MM.1S (cell line): ENCODE data around the gene KRT37.

Experiments used
- DNase-seq: peaks from one replicate; pipeline ENCODE4 v3.0.0-alpha.2; 2015
- H2AFZ ChIP-seq: fragments of 300-600 bp; sonication (generic); 2 replicates; pipeline ENCODE4 v1.6.0; 2016; ENCODE audit warnings: antibody characterized with exemption, low read length
- H3F3A ChIP-seq: fragments of 300-600 bp; sonication (generic); 2 replicates; pipeline ENCODE4 v1.6.1; 2016; ENCODE audit warnings: mild to moderate bottlenecking, antibody characterized with exemption, low read length, moderate library complexity, mixed read lengths; ENCODE audit not compliant: insufficient read depth
- H3K27ac ChIP-seq: fragments of 300-600 bp; sonication (generic); 2 replicates; pipeline ENCODE4 v1.5.1; 2016; ENCODE audit warnings: mild to moderate bottlenecking, low read length
- H3K27me3 ChIP-seq: fragments of 300-600 bp; sonication (generic); replicated peaks from 2 replicates; pipeline ENCODE4 v1.6.0; 2016; ENCODE audit warnings: low read length; ENCODE audit not compliant: insufficient read depth
- H3K36me3 ChIP-seq: fragments of 300-600 bp; sonication (generic); replicated peaks from 2 replicates; pipeline ENCODE4 v1.6.1; 2016; ENCODE audit warnings: mild to moderate bottlenecking, low read length, mixed read lengths; ENCODE audit not compliant: insufficient read depth
- H3K4me1 ChIP-seq: fragments of 300-600 bp; sonication (generic); 2 replicates; pipeline ENCODE4 v1.6.1; 2016; ENCODE audit warnings: low read length, mixed read lengths
- H3K4me2 ChIP-seq: fragments of 300-600 bp; sonication (generic); 2 replicates; pipeline ENCODE4 v1.6.0; 2016; ENCODE audit warnings: low read depth, low read length
- H3K4me3 ChIP-seq: fragments of 300-600 bp; sonication (generic); 2 replicates; pipeline ENCODE4 v1.5.1; 2016; ENCODE audit warnings: low read length, mixed read lengths
- H3K79me2 ChIP-seq: fragments of 300-600 bp; sonication (generic); 2 replicates; pipeline ENCODE4 v1.6.1; 2016; ENCODE audit warnings: mixed run types, low read length, mixed read lengths
- H3K9ac ChIP-seq: fragments of 300-600 bp; sonication (generic); 2 replicates; pipeline ENCODE4 v1.6.1; 2016; ENCODE audit warnings: low read length, mixed read lengths
- H3K9me2 ChIP-seq: fragments of 300-600 bp; sonication (generic); replicated peaks from 2 replicates; pipeline ENCODE4 v1.6.1; 2016; ENCODE audit warnings: mild to moderate bottlenecking, low read length, mixed read lengths; ENCODE audit not compliant: insufficient read depth
- H3K9me3 ChIP-seq: fragments of 300-600 bp; sonication (generic); replicated peaks from 2 replicates; pipeline ENCODE4 v1.6.1; 2016; ENCODE audit warnings: mild to moderate bottlenecking, low read length, mixed read lengths; ENCODE audit not compliant: insufficient read depth
- H4K20me1 ChIP-seq: fragments of 300-600 bp; sonication (generic); 2 replicates; pipeline ENCODE4 v1.6.1; 2016; ENCODE audit warnings: mild to moderate bottlenecking, low read length, moderate library complexity, mixed read lengths; ENCODE audit not compliant: insufficient read depth
- CTCF ChIP-seq: fragments of 300-600 bp; sonication (generic); IDR thresholded peaks from 2 replicates; pipeline ENCODE4 v1.5.1; 2016; ENCODE audit warnings: antibody characterized with exemption, low read length, mixed read lengths
- EZH2phosphoT487 ChIP-seq: fragments of 300-600 bp; sonication (generic); IDR thresholded peaks from 2 replicates; pipeline ENCODE4 v1.6.1; 2018; ENCODE audit warnings: antibody characterized with exemption, low read length

Gene KRT37

GRCh38 chr17:41377546-41377945 is 46.8 kb downstream of the KRT37 start:
- Histone ChIP-seq H3K27ac (no peak overlapping the region), H3K9me2 (no peaks in the 10 kb centered on the region), H3K27me3 (no peaks in the 10 kb centered on the region; the same call in 1 of the 2 replicates), H2AFZ (no peak overlapping the region), H4K20me1 (no peaks in the 10 kb centered on the region), H3K4me3 (no peak overlapping the region), H3K79me2 (no peaks in the 10 kb centered on the region), H3K4me1 (no peaks in the 10 kb centered on the region), H3F3A (no peaks in the 10 kb centered on the region), H3K4me2 (no peak overlapping the region), H3K9me3 (no peaks in the 10 kb centered on the region), H3K9ac (no peak overlapping the region), H3K36me3 (no peaks in the 10 kb centered on the region)
- TF ChIP-seq EZH2phosphoT487, result no peak
- no peak for TF ChIP-seq CTCF
- no peak for DNase-seq
